Left renal cortex interstitium (tissue), 4 donors: ENCODE data around the gene IFNA2. TPM values are rescaled to one million over a fixed set of nuclear protein-coding genes. Genes with fewer than 3 reads are reported as not detected.
A peak's percentile ranks its signal among the peaks of the same experiment; 100 is the strongest.
"Not testable (repeated sequence)": the region's sequence is repeated elsewhere in the genome, so short reads cannot be mapped to it uniquely, and the experiment has no call there.

ENCODE experiments used
- DNase-seq, 4 donors: peaks; one replicate each; pipeline ENCODE4 v3.0.0-alpha.2; 2013; ENCODE audit warnings: low read depth in 4 of 4, low spot score in 2 of 4, missing footprints in 1 of 4
- polyA plus RNA-seq, 4 donors: library from polyadenylated mRNA; unstranded; fragments of 120-200 nt; gene quantifications; one replicate each; pipeline ENCODE4 v1.2.1, GENCODE V29; 2013; ENCODE audit not compliant: insufficient read length in 4 of 4

Gene IFNA2
- polyA plus RNA-seq, 4 donors = not detected

GRCh38 chr9:21383627-21384026, 1.6 kb downstream of the IFNA2 start:
- DNase-seq = no peak

GRCh38 chr9:21381448-21382339, 3.5 kb downstream of the IFNA2 start:
- DNase-seq = no peak

- DNase-seq = not testable (repeated sequence)
Observed at GRCh38 chr9:21371467-21371866, 13.7 kb downstream of the IFNA2 start.

GRCh38 chr9:21367957-21368356, 17.2 kb downstream of the IFNA2 start, which contains the start of gene IFNA13:
IFNA13 (minus strand) TSS chr9:21368057; CDS start chr9:21368010, 47 bp downstream.
- no peak for DNase-seq

- DNase-seq = not testable (repeated sequence)
Observed at GRCh38 chr9:21367169-21367568, 18.0 kb downstream of the IFNA2 start.

- no peak for DNase-seq
Observed at GRCh38 chr9:21362287-21362686, 22.9 kb downstream of the IFNA2 start.

GRCh38 chr9:21357479-21358460, 27.4 kb downstream of the IFNA2 start:
- DNase-seq = no peak

GRCh38 chr9:21350787-21351186, 34.4 kb downstream of the IFNA2 start, which contains the start of gene IFNA6:
IFNA6 (minus strand) TSS chr9:21350887; CDS start chr9:21350887, 0 bp downstream.
- no peak for DNase-seq

- DNase-seq = no peak
Observed at GRCh38 chr9:21348430-21348970, 36.7 kb downstream of the IFNA2 start.

GRCh38 chr9:21340735-21341134, 44.5 kb downstream of the IFNA2 start:
- no peak for DNase-seq

- no peak for DNase-seq
Observed at GRCh38 chr9:21336457-21336856, 48.7 kb downstream of the IFNA2 start.

GRCh38 chr9:21334701-21335632, 50.2 kb downstream of the IFNA2 start, which contains the start of gene KLHL9:
KLHL9 (minus strand) TSS chr9:21335404; CDS start chr9:21334859, 545 bp downstream.
- peak; percentile 74 to 90 (median 80) for DNase-seq

Other genes with a start within 250 kb of the IFNA2 start
- gene IFNW1, start 243.6 kb downstream of the IFNA2 start, polyA plus RNA-seq = not detected
- under 1 TPM in 1 of 4 donors, not detected in 3; 0.24 TPM for gene IFNA21, start 218.7 kb downstream of the IFNA2 start, polyA plus RNA-seq
- gene IFNA4, start 197.8 kb downstream of the IFNA2 start, polyA plus RNA-seq = not detected
- not detected for gene IFNA7, start 183.2 kb downstream of the IFNA2 start, polyA plus RNA-seq
- gene IFNA10, start 178.3 kb downstream of the IFNA2 start, polyA plus RNA-seq = not detected
- gene IFNA16, start 168.1 kb downstream of the IFNA2 start, polyA plus RNA-seq = not detected
- not detected for gene IFNA17, start 157.2 kb downstream of the IFNA2 start, polyA plus RNA-seq
- not detected for gene IFNA14, start 145.4 kb downstream of the IFNA2 start, polyA plus RNA-seq
- gene IFNA5, start 80.1 kb downstream of the IFNA2 start, polyA plus RNA-seq = not detected
- gene KLHL9, start 50.0 kb downstream of the IFNA2 start, polyA plus RNA-seq = 10 to 100 TPM; 43.5 to 56.8 (median 50.1) TPM
- not detected for gene IFNA6, start 34.5 kb downstream of the IFNA2 start, polyA plus RNA-seq
- gene IFNA13, start 17.3 kb downstream of the IFNA2 start, polyA plus RNA-seq = not detected
- not detected for gene IFNA8, start 23.7 kb upstream of the IFNA2 start, polyA plus RNA-seq
- gene IFNA1, start 55.0 kb upstream of the IFNA2 start, polyA plus RNA-seq = not detected
- under 1 TPM in 2 of 4 donors, not detected in 2; 0.33 to 0.53 TPM for gene IFNE, start 96.9 kb upstream of the IFNA2 start, polyA plus RNA-seq